GM18507 (cell line): ENCODE results near the gene SAXO1.

Source experiments
- DNase-seq: peaks from one replicate; pipeline ENCODE4 v3.0.0; 2011; ENCODE audit warnings: low read depth; ENCODE audit not compliant: insufficient read length; ENCODE audit errors: extremely low spot score
- FAIRE-seq: peaks from 2 replicates; lab custom pipeline; 2011; peaks lifted over from hg19 to GRCh38; lab: Jason Lieb, UNC

The SAXO1 gene

DNA sequence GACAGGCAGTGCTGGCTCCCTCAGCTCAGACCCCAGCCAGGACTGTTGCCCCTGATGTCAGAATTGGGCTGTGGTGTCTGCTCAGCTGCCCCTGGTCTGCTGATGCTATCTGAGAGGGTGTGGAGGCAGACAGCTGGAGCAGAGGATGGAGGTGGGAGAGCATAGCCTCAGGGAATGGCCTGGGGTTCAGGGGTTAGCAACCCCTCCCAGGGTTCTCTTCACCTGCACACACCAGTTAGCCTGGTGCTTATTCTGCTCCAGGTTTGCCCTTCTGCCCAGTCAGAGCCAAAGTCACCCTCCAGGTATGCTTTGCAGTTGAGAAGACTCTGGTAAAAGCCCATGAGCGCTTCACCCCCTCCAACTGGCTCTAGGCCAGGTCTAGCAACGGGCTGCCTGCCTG, 109.8 kb downstream of the SAXO1 start:
- DNase-seq (no peak), FAIRE-seq (no peak)

DNA sequence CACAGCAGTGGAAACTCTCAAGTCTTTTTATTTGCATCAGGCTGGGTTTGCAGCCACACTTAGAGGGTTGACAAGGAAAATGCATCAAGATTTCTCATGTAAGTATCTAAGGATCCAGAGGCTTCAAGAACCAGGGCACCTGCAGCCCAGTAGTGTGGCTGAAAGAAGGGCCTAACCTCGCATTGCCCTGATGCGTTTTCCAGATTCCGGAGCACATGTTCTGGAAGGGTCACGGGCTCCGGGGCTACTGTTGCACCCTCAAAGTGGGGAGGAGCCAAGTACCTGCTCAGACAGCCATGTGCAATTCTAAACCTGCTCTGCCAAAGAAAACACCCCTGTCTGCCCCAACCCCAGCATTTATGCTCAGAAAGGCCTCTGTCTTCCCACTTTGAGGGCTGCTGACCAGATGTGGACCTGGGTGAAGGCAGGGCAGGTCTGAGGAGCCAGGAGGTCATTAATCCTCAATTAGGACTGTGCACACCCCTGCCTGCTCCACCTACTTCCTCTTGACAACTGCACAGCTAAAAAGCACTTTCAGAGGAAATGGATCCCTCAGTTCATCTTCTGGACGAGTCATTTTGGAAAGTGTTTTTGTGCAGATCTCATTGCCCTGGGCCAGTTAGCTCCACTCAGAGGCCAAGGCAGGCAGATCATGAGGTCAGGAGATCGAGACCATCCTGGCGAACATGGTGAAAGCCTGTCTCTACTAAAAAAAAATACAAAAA, 110.7 kb downstream of the SAXO1 start:
- FAIRE-seq: no peak
- DNase-seq: no peak

DNA sequence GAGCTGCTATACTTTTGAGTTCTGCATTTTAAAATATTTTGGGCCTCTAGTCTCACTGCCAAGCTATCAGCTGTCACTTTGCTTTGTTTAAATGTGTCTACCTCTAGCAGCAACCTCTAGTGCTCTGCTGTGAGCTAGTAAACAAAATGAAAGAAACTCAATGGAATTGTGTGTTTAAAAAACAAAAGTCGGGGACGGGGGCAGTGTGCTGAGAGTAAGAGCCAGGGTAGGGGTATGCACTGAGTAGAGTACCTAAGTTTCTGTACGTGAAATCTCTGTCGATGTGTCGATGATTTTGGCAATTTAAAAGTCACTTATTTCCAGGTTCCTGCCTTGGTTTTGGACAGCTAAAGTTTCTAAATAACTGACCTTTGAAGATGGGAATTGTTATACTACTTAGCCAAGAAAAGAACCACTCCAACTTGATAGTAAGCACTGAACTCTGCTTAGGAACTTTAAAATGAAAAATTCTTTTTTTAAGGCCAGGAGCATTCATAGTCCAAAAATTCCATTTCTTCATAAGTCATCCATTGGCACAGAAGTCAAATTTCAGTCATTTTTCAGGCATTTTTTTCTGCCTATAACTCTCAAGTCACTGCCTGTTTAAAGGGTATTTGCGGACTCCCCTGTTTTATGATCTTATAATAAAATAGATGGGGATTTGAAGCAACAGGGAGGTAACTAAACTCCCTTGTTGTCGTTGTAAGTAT, 111.5 kb downstream of the SAXO1 start:
- FAIRE-seq (no peak), DNase-seq (no peak)

DNA sequence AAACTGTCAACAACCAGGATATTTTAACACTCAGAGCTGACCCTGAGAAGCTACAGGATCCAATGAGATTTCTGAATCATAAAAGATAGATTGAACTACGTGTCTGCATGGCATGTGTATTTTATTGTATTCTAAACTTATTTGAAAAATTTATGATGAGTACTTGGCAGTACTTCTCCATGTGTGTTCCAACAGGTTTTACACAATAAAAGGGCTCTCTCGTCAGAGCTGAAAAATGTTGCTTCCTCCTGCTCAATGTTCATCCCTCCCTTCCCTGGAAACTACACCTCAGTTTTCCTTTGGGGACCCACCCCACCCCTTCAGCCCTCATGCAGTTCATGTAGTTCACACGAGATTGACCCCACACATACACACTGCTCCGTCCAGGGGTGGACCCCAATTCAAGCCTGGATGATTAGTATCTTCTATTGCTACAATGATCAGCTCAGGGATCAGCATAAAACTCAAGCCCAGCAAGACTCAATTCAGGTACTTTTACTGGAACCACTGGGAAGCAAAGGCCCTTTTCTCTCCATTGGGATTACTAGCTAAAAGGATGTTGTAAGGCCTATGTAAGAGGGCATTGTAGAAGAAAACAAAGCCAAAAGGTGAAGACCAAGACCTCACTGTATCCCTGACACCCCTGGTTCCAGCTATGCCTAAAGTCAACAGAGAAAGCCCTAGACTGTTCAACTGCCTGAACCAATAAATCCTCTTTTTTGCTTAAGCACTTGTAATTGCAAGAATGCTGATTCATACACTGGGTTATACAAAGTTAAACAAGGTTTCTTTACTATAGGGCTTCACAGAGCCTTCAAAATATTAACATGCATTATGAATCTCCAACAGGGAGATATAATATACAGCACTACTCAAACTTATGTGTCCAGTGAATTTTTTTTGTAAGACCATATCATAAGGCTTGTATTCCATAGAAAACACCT, 112.6 kb downstream of the SAXO1 start:
- FAIRE-seq (no peak), DNase-seq (no peak)

DNA sequence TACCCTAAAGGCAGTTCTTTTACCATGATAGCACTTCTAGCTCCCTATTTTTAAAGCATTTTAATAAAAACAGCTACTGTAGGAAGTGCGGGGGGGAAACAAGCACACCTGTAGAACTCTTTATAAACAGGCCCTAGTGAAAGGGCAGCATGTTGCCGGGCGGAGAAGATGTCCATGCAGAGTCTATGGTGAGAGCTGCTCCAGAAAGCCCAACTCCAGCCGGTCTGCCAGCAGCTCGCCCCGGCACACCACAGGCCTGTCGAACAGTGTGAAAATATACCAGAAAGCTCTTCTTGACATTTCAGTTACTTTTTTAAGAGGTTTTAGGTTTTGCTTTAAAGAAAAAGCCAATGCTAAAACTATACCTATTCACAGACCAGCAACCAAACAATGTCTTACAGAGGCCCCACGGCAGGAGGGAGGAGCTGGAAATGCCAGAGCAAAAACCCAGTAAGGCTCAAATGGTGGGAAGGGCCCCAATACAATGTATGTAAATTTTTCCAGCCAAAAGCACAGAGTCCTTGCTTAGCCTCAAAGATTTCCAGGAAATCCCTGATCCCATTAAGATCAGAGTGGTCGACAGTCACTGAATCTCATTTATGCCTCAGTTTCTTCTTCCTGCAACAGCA, 121.2 kb downstream of the SAXO1 start:
- FAIRE-seq (no peak), DNase-seq (no peak)

DNA sequence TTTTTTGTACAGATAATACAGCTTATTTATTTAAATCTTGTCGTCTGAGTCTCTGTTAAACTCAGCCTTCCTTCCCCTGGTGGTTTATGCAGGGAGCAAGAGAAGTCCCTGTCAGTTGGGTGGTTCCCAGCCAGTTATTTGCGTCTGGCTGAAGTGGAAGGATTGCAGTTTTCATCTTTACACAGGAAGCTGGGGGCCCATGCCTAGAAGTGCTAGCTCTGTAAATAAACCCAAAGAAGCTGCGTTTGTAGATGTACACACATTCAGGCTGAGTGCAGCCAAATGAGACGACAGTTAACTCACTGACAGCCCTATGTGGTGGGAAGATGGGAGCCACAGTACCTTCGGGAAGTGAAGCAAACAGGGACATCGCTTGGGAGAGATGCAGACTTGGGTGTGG, 122.1 kb downstream of the SAXO1 start:
- no peak for DNase-seq

DNA sequence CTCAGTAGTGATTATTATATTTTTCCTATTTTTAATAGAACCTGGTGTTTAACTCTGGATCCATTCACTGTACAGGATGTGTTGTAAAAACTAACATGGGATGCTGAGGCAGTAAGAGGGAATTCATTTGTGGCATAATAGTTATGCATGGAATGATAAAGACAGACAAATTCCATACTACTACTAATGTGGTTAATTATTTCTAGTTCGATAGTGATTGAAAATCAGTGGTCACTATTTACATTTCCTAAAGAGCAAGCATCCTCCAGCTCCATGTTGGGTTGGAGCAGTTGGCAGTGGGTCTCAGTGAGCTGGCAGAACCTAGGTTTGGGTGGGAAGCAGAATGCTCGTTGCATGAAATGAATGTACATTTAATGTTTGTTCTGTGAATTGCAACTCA, 122.6 kb downstream of the SAXO1 start:
- DNase-seq: no peak

More for the DNA sequence above, 122.1 kb downstream of the SAXO1 start:
- no peak for FAIRE-seq

DNA sequence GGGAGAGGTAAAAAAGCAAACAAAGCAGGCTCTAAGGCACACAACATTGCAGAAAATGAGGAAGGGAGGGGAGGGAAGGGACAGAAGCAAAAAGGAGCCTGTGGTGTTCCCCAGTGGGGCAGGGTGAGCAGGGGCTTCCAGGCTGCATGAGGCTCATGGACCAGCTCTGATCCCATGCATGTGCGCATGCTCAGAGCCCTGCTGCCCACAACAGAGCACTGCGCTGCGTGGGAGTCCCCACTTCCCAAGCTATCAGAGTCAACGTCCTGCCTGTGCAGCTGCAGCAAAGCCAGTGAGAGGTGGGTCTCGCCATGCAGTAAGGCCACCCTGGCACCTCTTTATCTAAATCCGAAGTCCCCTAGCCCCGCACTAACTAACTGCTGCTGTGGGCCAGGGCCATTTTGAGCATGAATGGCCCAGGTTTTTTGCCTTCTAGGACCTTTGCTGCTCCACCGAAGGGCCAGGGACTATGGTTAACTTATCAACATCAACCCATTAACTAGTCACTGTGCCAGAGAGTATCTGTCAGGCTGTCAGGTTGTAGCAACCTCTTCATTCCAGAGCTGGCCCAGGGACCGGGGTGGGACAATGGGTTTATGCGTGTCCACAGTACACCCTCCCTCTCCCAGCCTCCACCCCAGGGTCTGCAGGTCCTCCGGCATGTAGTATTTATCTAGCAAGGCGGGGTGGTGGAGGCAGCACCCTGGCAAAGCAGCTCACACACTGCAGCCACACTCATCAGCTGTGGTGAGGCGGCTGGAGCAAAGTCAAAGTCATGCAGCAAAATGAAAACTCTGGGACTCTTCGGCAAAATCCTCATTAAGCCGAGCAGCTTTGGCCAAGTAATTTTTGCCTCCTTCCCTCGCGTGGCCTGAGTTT, 123.6 kb downstream of the SAXO1 start:
- no peak for DNase-seq

More for the DNA sequence above, 122.6 kb downstream of the SAXO1 start:
- no peak for FAIRE-seq

DNA sequence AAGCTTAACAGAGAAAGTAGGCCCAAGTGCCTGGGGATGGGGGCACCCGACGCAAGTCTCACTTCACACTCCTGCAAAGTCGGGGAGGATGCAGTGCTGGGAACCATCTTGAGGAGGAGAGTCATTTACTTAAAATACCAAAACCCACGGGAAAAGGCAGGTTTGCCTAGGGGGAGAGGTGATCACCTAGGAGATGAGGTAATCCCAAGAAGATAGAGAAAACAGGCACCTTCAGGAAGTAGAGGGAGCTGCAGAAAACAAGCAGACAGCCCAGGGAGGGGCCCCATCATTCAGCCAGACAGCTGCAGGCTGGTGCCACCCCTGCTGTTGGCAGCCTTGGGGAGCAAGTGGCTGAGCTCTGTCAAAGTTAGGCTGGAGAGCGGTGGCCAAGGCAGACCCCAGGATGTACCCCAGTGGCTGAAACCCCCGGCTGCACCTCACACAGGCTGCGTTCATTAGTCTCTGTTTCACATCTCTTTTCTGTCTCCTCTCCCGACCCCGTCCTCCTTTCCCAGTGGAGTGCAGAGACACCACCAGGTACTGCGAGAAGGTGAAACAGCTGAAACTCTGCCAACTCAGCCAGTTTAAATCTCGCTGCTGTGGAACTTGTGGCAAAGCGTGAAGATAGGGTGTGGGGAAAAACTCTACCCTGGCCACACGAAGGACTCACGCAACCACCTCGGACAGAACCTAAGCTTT, 124.9 kb downstream of the SAXO1 start:
- FAIRE-seq: no peak
- DNase-seq: no peak

More for the DNA sequence above, 123.6 kb downstream of the SAXO1 start:
- FAIRE-seq: no peak

DNA sequence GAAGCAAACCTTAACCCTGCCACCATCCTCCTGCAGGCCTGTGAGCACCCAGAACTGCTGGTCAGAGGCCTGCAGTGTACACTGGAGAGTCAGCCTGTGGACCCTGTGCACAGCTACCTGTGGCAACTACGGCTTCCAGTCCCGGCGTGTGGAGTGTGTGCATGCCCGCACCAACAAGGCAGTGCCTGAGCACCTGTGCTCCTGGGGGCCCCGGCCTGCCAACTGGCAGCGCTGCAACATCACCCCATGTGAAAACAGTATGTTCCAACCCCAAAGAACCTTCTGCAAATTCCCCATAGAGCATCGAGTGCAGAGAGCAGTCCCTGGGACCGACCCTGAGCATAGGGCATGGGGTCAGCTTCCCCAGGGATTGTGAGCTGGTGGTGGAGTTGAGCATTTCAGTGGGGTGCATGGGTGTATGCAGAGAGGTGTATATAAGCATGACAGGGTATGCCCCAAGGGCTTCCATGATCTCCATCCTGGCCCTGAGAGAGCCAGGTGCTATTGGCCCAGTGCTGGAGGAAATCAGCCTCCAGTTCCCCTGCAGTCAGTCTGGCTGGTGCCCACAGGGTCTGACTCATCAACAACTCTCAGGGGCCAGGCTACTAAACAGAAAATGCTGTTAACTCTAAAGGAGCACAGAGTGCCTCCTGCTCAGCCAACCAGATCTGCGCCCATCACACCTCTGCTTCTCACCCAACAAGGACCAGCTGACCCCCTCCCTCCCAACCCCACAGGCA, 126.2 kb downstream of the SAXO1 start:
- no peak for DNase-seq
- no peak for FAIRE-seq

DNA sequence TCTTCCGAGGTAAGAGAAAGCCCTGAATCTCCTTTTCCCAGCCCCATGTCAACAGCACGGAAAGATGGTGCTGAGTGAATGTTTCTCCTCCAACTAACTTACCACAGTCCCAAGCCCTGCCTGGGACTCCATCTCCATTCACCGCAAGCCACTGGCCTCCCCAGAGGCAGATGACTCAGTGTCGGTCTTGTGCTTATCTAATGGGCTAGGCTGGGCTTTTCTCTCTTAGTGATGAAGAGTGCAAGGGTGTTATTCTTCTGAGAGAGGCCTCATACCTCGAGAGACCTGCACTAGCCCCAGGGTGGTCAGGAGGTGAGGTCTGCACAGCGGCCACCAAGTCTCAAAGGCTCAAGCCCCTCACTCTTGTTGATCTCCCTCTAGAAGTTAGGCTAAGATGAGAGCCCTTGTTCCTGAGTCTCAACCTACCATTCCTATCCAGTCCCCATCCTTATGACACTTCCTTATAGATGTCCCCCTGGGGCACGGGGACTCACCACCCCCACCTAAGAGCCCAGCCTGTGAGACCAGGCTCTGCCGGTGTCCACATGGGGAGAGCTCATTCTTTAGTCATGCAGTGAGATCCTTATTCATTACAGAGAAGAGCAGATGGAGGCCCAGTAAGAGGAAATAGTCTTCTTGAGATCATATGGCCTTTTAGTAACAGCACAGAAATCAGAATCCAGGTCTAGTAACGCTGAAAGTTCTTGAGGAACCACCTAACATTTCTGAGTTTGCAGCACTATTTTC, 127.0 kb downstream of the SAXO1 start:
- DNase-seq: no peak
- FAIRE-seq: no peak

DNA sequence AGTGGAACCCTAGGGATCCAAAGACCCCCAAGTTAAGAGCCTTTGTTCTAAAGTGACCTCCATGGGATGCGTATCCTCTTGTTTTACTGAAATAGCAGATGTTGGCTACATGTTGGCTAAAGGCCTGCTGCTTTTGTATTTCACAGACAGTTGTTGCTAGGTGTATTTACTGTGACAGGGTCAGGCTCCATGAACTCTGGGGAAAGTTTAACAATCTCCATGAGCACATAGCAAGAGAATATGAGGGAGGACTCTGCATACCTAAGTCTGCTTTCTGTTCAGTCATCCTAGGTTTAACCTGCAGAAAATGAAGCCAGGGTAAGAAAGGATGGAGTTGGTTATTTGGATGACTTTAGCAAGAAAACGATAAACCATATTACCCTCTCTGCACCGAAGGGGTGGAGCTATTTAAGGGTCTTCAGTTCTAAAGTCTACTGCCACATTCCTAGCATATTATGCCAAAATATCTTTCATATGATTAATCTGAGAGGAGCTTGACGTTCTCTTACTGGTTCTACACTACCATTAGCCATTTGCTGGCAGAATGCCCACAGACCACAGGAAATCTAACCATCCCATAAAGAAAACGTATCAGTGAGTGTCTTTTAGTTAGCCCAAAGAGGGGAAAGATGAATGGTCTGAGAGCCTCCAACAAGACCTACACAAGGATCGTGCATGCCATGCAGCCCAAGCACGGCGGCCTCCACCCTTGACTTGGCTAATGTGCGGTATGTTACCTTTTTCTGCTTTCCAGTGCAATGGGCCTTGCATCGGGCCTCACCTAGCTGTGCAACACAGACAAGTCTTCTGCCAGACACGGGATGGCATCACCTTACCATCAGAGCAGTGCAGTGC, 127.8 kb downstream of the SAXO1 start:
- FAIRE-seq (no peak), DNase-seq (no peak)

DNA sequence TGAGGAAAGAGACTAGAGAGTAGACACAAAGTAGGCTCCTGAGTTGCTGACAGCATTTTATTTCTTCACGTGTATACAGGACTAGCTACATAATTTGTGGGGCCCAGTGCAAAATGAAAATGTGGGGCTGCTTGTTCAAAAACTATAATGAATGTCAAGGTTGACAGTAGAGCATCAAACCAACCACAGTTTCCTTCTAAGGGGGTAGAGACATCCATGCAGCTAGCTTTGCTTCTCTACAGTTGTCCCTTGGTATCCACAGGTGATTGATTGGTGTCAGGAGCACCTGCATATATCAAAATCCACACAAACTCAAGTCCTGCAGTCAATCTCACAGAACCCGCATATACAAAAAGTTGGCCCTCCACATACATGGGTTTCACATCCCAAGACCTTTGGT, 129.6 kb downstream of the SAXO1 start:
- DNase-seq (no peak), FAIRE-seq (no peak)

DNA sequence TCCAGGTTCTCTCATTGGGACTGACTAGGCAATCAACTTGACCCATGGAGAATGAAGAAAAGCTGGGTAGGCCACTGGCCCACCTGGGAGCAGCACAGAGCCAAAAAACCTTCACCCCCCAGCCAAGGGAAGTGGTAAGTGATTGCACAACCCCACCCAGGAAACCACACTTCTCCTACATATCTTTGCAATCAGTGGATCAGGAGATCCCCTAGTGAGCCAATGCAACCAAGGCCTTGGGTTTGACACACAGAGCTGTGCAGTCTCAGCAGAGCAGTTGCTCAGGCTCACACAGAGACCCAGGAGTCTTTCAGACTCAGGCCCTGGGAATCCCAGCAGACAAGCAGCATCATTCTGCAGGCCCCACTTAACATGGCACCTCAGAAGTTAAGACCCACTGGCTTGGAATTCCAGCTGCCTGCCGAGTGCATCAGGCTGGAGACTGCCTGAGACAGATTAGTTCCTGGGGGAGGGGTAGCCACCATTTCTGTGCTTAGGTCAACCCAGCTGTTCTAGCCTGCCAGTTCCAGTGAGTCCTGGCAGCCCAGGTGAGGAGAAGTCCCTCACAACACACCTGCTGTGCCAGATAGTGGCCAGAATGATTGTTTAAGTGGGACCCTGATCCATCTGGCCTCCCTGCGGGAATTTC, 136.4 kb downstream of the SAXO1 start:
- FAIRE-seq (no peak), DNase-seq (no peak)

DNA sequence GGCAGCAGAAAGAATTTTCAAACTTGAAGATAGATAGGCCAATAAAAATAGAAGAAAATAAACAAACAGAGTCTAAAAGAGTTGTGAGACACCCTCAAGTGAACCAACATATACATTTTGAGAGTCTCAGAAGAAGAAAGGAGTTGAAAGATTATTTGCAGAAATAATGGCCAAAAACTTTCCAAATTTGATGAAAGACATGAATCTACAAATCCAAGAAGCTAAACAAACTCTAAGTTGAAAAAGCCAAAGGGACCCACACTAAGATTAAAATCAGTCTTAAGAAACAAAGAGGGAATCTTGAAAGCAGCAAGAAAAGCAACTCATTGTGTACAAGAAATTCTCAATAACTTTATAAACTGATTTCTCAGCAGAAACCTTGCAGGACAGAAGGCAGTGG, 137.0 kb downstream of the SAXO1 start:
- no peak for DNase-seq
- FAIRE-seq: no peak

DNA sequence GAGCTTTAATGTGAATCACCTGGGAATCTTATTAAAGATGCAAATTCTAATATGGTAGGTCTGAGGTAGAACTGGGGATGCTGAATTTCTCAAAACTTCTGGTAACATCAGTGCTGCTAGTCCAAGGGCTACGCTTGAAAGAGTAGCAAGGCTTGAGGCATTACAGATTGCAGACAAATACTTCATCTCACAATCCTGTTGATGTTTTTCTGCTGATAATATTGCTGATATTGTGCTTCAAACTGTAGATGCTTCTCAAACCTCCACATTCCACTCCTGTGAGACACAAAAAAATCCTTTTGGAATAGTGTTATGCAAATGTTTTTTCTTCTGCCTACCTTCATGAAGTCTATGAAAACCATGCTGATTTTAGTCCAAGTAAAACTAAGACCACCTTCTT, 139.5 kb downstream of the SAXO1 start:
- DNase-seq (no peak), FAIRE-seq (no peak)
